Mesendoderm (in vitro differentiated cells): Measurements from ENCODE around the gene MAPK7.
"Not testable (repeated sequence)": the region's sequence is repeated elsewhere in the genome, so short reads cannot be mapped to it uniquely, and the experiment has no call there.

Experiments
- DNase-seq: peaks from one replicate; pipeline ENCODE4 v3.0.0; 2013
- H2AK5ac ChIP-seq: 2 replicates; pipeline ENCODE4 v1.6.1; 2013; ENCODE audit warnings: low read length, inconsistent platforms
- H2BK120ac ChIP-seq: 2 replicates; pipeline ENCODE4 v1.6.1; 2013; ENCODE audit warnings: low read depth, mild to moderate bottlenecking, low read length, moderate library complexity, mixed read lengths
- H2BK15ac ChIP-seq: replicated peaks from 2 replicates; pipeline ENCODE4 v1.6.1; 2013; ENCODE audit warnings: low read depth, mild to moderate bottlenecking, moderate library complexity
- H2BK5ac ChIP-seq: 2 replicates; pipeline ENCODE4 v1.6.1; 2013; ENCODE audit warnings: low read length, inconsistent platforms
- H3K18ac ChIP-seq: 2 replicates; pipeline ENCODE4 v1.6.1; 2013; ENCODE audit warnings: mild to moderate bottlenecking, low read length, mixed read lengths
- H3K23ac ChIP-seq: one replicate; pipeline ENCODE4 v1.6.1; 2013; ENCODE audit warnings: low read length
- H3K27ac ChIP-seq: 2 replicates; pipeline ENCODE4 v1.5.1; 2013; ENCODE audit warnings: low read depth, mild to moderate bottlenecking, inconsistent platforms, low read length, moderate library complexity
- H3K27me3 ChIP-seq: 2 replicates; pipeline ENCODE4 v1.6.1; 2013; ENCODE audit warnings: low read length, control low read depth, mild to moderate bottlenecking, inconsistent platforms; ENCODE audit not compliant: insufficient read depth, poor library complexity
- H3K36me3 ChIP-seq: 2 replicates; pipeline ENCODE4 v1.6.1; 2013; ENCODE audit warnings: low read length, inconsistent platforms; ENCODE audit not compliant: control insufficient read depth, insufficient read depth
- H3K4ac ChIP-seq: one replicate; pipeline ENCODE4 v1.6.1; 2013; ENCODE audit warnings: low read depth, mild to moderate bottlenecking, low read length, moderate library complexity
- H3K4me1 ChIP-seq: 2 replicates; pipeline ENCODE4 v1.6.1; 2013; ENCODE audit warnings: low read depth, low read length, inconsistent platforms; ENCODE audit not compliant: control insufficient read depth
- H3K4me2 ChIP-seq: 2 replicates; pipeline ENCODE4 v1.6.1; 2013; ENCODE audit warnings: low read length
- H3K4me3 ChIP-seq: 2 replicates; pipeline ENCODE4 v1.5.1; 2013; ENCODE audit warnings: mild to moderate bottlenecking, low read length
- H3K56ac ChIP-seq: one replicate; pipeline ENCODE4 v1.6.1; 2013; ENCODE audit warnings: low read length
- H3K79me1 ChIP-seq: 2 replicates; pipeline ENCODE4 v1.6.1; 2013; ENCODE audit warnings: low read length, inconsistent platforms
- H3K79me2 ChIP-seq: 2 replicates; pipeline ENCODE4 v1.6.1; 2013; ENCODE audit warnings: mild to moderate bottlenecking, low read length; ENCODE audit not compliant: control insufficient read depth, insufficient read depth
- H3K9ac ChIP-seq: 2 replicates; pipeline ENCODE4 v1.6.1; 2013; ENCODE audit warnings: low read length, inconsistent platforms
- H4K5ac ChIP-seq: one replicate; pipeline ENCODE4 v1.6.1; 2013; ENCODE audit warnings: low read length
- H4K8ac ChIP-seq: one replicate; pipeline ENCODE4 v1.6.1; 2013; ENCODE audit warnings: low read depth, mild to moderate bottlenecking, control low read depth, low read length, moderate library complexity
- WGBS: extraction: QIAGEN DNeasy Blood & Tissue Kit; methylation state at CpG from one replicate; pipeline ENCODE4 v1.1.7; 2013; ENCODE audit warnings: low lambda C conversion rate, missing lambda C conversion rate; ENCODE audit not compliant: insufficient coverage; ENCODE audit errors: extremely low coverage; 5-methylcytosine and 5-hydroxymethylcytosine counted together

The MAPK7 gene

DNA sequence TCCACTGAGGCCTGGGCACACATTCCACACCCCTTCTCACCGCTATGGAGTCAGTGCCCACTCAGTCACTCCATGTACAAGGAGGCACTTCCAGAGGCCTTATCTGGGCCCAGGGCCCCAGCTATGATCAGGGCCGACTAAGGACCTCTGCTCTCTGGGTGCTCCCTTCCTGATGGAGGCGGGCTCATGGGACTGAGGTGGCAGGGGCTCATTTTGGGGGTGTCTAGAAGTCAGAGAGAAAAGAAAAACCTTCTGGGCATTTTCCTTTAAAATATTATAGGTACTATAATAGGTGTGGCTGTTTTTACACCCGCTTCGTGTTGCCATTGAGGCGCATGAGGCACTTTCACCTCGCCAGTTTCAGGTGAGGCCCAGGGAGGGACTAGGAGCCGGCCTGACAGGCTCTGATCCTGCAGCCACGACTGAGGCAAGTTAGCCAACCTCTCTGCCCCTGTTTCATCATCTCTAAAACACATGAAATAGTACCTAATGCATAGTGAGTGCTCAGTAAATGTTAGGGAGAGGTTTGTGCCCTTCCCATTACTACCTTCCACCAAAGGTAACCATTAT, 30.1 kb upstream of the MAPK7 start:
- H3K4ac ChIP-seq = no peak overlapping the region
- H3K27ac ChIP-seq = no peak overlapping the region
- no CpG with 5 or more reads among the region's 9 CpGs for WGBS

DNA sequence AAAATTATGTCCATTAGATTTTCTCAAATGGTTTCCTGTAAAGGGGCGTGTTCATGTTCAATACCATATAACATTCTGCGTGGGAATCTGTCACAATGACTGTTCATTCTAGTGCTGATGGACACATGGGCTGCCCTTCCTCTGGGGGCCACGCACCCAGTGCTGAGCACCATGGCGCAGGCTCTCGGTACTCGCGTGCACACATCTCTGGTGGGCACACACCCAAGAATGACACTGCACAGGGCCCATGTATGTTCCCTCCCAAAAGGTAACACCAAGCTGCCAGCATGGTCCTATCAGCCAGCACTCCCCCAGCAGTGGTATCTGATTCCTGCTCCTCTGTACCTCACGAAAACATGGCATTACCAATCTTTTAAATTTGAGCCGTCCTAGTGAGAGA, 29.5 kb upstream of the MAPK7 start:
- H3K27me3 ChIP-seq = no peaks in the 10 kb centered on the region
- no peak overlapping the region for H3K56ac ChIP-seq
- no peaks in the 10 kb centered on the region for H3K79me2 ChIP-seq
- H2BK15ac ChIP-seq = no peak overlapping the region
- WGBS = no CpG with 5 or more reads among the region's 9 CpGs
- no peaks in the 10 kb centered on the region for H3K36me3 ChIP-seq
- H3K4me1 ChIP-seq = no peaks in the 10 kb centered on the region
- H2BK5ac ChIP-seq = no peak overlapping the region
- no peak overlapping the region for H3K4me2 ChIP-seq
- H3K4me3 ChIP-seq = no peak overlapping the region
- no peak overlapping the region for H3K23ac ChIP-seq
- H3K4ac ChIP-seq = no peak overlapping the region
- H2BK120ac ChIP-seq = no peak overlapping the region
- no peak overlapping the region for H4K5ac ChIP-seq
- no peak overlapping the region for H3K27ac ChIP-seq
- no peak overlapping the region for H2AK5ac ChIP-seq
- H3K79me1 ChIP-seq = no peaks in the 10 kb centered on the region
- H3K18ac ChIP-seq = no peak overlapping the region
- H4K8ac ChIP-seq = no peak overlapping the region
- H3K9ac ChIP-seq = no peak overlapping the region
- no peak for DNase-seq

More for the DNA sequence above, 30.1 kb upstream of the MAPK7 start:
- Histone ChIP-seq H4K8ac (no peak overlapping the region), H3K4me2 (no peak overlapping the region), H2BK5ac (no peak overlapping the region), H3K56ac (no peak overlapping the region), H3K79me1 (no peaks in the 10 kb centered on the region), H2BK120ac (no peak overlapping the region), H3K4me1 (no peaks in the 10 kb centered on the region), H3K4me3 (no peak overlapping the region), H3K27me3 (no peaks in the 10 kb centered on the region), H3K79me2 (no peaks in the 10 kb centered on the region), H3K23ac (no peak overlapping the region), H2BK15ac (no peak overlapping the region), H4K5ac (no peak overlapping the region), H3K36me3 (no peaks in the 10 kb centered on the region), H3K18ac (no peak overlapping the region), H3K9ac (no peak overlapping the region), H2AK5ac (no peak overlapping the region)
- DNase-seq = no peak

- not testable (repeated sequence) for H3K27me3 ChIP-seq, H3K18ac ChIP-seq, H3K4me1 ChIP-seq, H3K56ac ChIP-seq, H3K9ac ChIP-seq, H3K4me3 ChIP-seq, H3K23ac ChIP-seq, DNase-seq, H3K4me2 ChIP-seq, H4K8ac ChIP-seq, H2BK120ac ChIP-seq, H3K79me1 ChIP-seq, H3K79me2 ChIP-seq, H2BK5ac ChIP-seq, H3K36me3 ChIP-seq, H3K27ac ChIP-seq, H3K4ac ChIP-seq, H4K5ac ChIP-seq, H2BK15ac ChIP-seq, H2AK5ac ChIP-seq
- no CpG with 5 or more reads among the region's 11 CpGs for WGBS
Measured at GRCh38 chr17:19353401-19353800, 24.9 kb upstream of the MAPK7 start.

GRCh38 chr17:19354748-19355147, 23.6 kb upstream of the MAPK7 start:
- Histone ChIP-seq H3K4me2 (no peak overlapping the region), H3K4me1 (no peaks in the 10 kb centered on the region), H4K8ac (no peak overlapping the region), H3K79me1 (no peaks in the 10 kb centered on the region), H3K36me3 (peaks cover 2% of the 10 kb centered on the region), H3K27me3 (no peaks in the 10 kb centered on the region), H3K18ac (no peak overlapping the region), H2BK15ac (no peak overlapping the region), H4K5ac (no peak overlapping the region), H3K9ac (no peak overlapping the region), H3K27ac (no peak overlapping the region), H3K4me3 (no peak overlapping the region), H3K4ac (no peak overlapping the region), H2BK120ac (no peak overlapping the region), H3K23ac (no peak overlapping the region), H2AK5ac (no peak overlapping the region), H3K79me2 (no peaks in the 10 kb centered on the region), H2BK5ac (no peak overlapping the region), H3K56ac (no peak overlapping the region)
- no CpG with 5 or more reads among the region's 6 CpGs for WGBS
- DNase-seq = no peak

- Histone ChIP-seq H2BK15ac (no peak overlapping the region), H3K4me1 (peaks cover 3% of the 10 kb centered on the region), H3K4me2 (no peak overlapping the region), H4K5ac (no peak overlapping the region), H3K4me3 (no peak overlapping the region), H3K18ac (no peak overlapping the region), H3K9ac (no peak overlapping the region), H2AK5ac (no peak overlapping the region), H3K27ac (no peak overlapping the region), H3K79me1 (peaks cover 6% of the 10 kb centered on the region), H2BK120ac (no peak overlapping the region), H3K79me2 (no peaks in the 10 kb centered on the region), H2BK5ac (no peak overlapping the region), H3K36me3 (peaks cover 2% of the 10 kb centered on the region), H3K56ac (no peak overlapping the region), H3K23ac (no peak overlapping the region), H4K8ac (no peak overlapping the region), H3K27me3 (no peaks in the 10 kb centered on the region), H3K4ac (no peak overlapping the region)
- no peak for DNase-seq
- WGBS = no CpG with 5 or more reads among the region's 7 CpGs
Measured at GRCh38 chr17:19357351-19357750, 20.9 kb upstream of the MAPK7 start.

DNA sequence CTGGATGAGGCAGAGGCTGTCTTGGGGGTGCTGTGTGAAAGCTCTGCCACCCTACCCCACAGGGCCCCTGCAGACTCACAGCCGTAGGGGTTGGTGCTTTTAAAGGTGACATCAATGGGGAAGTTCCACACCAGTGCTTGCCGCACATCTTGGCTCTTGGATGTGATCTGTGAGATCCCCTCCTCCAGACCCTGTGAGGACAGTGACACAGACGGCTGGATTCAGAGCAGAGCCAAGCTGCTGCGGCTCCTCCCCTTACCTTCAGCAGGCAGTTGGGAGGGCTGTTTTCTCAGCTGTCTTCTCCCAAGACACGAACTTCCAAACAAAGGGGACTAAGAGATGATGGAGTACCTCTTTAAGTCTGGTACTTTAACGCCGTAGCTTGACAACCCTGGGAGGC, 20.5 kb upstream of the MAPK7 start:
- H3K36me3 ChIP-seq = peaks cover 2% of the 10 kb centered on the region
- WGBS = no CpG with 5 or more reads among the region's 7 CpGs
- no peak overlapping the region for H3K23ac ChIP-seq

More for the DNA sequence above, 20.5 kb upstream of the MAPK7 start:
- H3K4me1 ChIP-seq = peaks cover 3% of the 10 kb centered on the region
- H3K4me3 ChIP-seq = no peak overlapping the region
- H4K8ac ChIP-seq = no peak overlapping the region
- H3K18ac ChIP-seq = no peak overlapping the region
- no peak overlapping the region for H2AK5ac ChIP-seq
- DNase-seq = no peak
- H3K56ac ChIP-seq = no peak overlapping the region
- H3K4ac ChIP-seq = no peak overlapping the region
- H2BK5ac ChIP-seq = no peak overlapping the region
- H3K79me2 ChIP-seq = no peaks in the 10 kb centered on the region
- H3K4me2 ChIP-seq = no peak overlapping the region
- H3K9ac ChIP-seq = no peak overlapping the region
- no peak overlapping the region for H3K27ac ChIP-seq
- no peak overlapping the region for H2BK120ac ChIP-seq
- H2BK15ac ChIP-seq = no peak overlapping the region
- H4K5ac ChIP-seq = no peak overlapping the region
- H3K27me3 ChIP-seq = no peaks in the 10 kb centered on the region
- H3K79me1 ChIP-seq = peaks cover 6% of the 10 kb centered on the region
